GM19351 (cell line): Measurements from ENCODE around the gene XXYLT1.

Experiments used
- ATAC-seq: cut with Tn5 transposase; IDR thresholded peaks from one replicate; pipeline ENCODE4 v1.9.1; 2021; ENCODE audit warnings: mild to moderate bottlenecking, moderate library complexity; ENCODE audit not compliant: unreplicated experiment

Gene XXYLT1

GRCh38 chr3:195036574-195036973 lies 234.4 kb downstream of the XXYLT1 start:
- ATAC-seq: no peak

DNA sequence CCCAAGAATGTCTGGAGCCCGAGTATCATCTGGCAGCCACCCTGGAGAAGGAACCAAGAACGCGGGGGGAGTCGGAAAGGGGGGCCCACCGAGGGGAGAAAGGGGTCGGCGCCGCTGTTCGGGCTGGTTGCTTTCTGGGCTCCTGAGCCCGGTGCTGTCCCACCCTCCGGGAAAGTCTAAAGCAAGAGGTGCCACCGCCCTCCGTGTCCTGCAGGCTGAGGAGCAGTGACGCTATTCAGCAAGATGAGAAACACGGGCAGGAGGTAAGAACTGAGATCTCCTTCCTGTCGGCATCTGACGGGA lies 234.8 kb downstream of the XXYLT1 start:
- ATAC-seq: no peak

- no peak for ATAC-seq
Measured at GRCh38 chr3:195035345-195036202, 235.4 kb downstream of the XXYLT1 start.

- no peak for ATAC-seq
Measured at GRCh38 chr3:195034541-195034940, 236.4 kb downstream of the XXYLT1 start.

DNA sequence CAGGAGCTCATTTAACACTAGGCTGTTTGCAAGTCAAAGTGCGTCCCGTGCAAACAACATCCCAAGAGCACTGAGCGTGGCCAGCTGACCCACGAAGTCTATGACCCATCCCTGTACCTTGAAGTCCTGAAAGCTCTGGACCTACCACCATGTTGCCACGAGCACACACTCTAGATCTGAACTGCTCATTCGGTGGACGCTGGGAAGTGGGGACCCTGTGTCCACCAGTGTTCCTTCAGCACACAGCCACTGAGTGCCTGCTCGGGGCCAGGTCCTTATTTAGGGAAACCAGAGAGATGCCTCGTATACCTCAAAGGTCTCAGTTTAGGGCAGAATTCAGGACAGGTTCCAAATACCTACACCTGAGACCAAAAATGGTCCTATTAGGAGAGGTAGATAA lies 236.9 kb downstream of the XXYLT1 start:
- ATAC-seq: no peak

DNA sequence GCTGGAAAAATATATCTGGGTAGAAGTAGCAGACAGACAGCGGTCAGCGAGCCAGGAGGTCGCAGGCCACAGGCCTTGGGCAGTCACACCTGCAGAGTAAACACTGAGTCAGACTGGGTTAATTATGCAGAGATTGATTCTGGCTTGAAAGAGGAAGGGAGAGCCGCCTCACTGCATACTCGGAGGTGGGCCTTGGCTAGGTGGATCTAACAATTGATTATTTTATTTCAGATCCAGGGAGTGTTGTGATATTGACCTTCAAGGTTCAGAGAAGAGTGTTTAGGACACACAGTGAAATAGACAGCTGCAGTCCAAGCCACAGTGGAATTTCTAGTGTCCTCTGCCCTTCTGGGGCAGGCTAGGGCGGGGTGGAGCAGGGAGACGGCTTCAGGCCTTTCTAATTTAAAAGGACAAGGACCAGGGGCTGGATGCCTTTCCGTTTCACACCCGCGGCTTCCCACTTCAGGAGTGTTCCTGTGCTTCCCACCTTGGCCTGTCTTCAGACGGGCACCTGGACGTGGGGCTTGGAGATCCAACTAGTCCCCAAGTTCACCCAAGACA lies 237.3 kb downstream of the XXYLT1 start:
- no peak for ATAC-seq

DNA sequence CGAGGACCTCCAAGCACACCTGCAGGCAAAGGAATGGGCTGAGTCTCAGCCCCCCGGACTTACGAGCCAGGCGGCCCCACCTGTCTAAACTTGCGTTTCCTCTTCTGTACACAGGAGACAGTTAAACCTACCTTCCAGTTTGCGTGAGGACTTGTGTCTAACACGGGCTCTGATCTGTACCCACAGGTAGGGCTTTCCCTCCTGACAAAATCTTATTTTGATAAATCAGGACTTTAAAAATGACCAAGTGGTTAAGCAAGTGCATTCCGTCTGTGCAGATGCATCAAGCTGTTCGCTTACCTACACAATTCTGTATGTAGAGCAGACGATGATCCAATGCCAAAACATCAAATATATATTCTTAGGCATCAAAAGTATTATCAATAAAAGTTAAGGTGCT lies 238.0 kb downstream of the XXYLT1 start:
- ATAC-seq: no peak

GRCh38 chr3:195032106-195032759 lies 238.7 kb downstream of the XXYLT1 start:
- no peak for ATAC-seq

GRCh38 chr3:195031574-195032003 lies 239.4 kb downstream of the XXYLT1 start:
- no peak for ATAC-seq

DNA sequence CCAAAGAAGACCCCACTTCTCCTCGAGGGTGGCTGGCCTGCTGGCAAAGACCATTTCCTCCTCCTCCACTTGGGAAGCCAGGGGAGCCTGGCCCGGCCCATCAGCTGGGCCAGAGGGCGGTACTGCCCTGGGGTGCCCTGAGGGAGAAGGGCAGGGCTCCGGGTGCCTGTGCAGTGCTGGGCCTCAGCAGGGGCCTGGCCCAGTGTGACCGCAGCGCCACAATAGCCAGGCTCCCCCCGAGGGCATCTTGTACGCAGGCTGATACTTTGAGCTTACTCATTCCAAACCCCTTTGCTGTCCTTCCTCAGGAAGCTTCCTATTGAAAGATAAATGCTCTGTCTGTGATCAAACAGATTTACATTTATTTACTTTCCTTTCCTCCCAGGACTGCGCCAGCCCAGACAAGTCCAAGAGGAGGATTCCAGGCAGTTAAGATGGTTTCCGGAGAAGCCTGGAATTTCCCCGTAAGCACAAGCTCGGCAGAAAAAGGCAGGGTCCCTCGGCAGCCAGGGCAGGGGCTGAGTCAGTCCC lies 240.1 kb downstream of the XXYLT1 start:
- ATAC-seq: no peak

- ATAC-seq: no peak
Measured at GRCh38 chr3:195028877-195029606, 241.9 kb downstream of the XXYLT1 start.

- no peak for ATAC-seq
Measured at GRCh38 chr3:195025884-195026200, 245.1 kb downstream of the XXYLT1 start.

DNA sequence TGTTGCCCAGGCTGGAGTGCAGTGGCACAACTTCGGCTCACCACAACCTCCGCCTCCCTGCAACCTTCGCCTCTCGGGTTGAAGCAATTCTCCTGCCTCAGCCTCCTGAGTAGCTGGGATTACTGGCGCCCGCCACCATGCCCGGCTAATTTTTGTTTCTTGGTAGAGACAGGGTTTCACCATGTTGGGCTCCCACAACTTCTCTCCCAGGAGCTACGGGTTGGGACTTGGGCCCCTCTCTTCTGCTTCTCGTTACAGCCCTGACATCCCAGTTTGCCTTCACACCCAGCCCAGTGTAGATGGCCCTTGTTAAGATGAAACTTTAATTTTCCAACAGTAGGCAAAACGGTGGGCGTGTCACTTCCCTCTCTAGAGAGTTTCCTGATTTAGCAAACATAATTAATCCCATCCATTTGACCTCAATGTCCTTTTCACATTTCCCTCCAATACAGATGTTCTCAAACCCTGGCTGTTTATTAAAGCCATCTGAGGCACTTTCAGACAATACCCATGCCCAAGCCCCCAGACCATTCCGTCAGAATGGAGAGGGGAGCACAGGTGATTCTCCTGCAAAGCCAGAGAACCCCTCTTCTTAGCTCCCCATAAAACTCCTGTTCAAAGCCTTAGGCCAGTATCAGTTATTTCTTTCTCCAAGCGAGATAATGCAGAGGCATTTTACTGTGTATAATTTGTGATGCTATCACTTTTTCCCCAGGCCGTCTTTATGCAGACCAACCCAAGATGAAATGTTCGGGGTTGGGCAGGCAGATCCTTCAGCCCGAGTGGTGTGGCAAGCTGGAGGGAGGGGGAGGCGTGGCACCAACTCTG lies 245.7 kb downstream of the XXYLT1 start:
- ATAC-seq: no peak

GRCh38 chr3:195023989-195024388 lies 247.0 kb downstream of the XXYLT1 start:
- no peak for ATAC-seq

DNA sequence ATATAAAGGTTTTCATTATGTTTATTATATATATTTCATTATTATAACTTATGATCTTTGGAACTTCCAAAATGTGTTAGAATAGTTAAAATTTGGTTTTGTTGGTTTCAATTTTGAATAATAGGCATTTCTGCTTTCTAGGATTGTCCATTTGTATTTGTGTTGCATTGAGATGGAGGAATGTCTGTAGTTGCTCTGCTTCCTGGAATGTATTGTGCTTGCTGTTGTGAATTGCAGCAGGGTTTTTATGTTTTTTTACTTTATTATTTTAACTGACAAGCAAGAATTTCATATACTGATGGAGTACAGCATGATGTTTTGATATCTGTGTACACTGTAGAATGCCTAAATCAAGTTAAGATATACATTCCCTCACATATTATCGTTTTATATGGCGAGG lies 247.4 kb downstream of the XXYLT1 start:
- no peak for ATAC-seq

GRCh38 chr3:195021692-195022091 lies 249.3 kb downstream of the XXYLT1 start:
- ATAC-seq: no peak

DNA sequence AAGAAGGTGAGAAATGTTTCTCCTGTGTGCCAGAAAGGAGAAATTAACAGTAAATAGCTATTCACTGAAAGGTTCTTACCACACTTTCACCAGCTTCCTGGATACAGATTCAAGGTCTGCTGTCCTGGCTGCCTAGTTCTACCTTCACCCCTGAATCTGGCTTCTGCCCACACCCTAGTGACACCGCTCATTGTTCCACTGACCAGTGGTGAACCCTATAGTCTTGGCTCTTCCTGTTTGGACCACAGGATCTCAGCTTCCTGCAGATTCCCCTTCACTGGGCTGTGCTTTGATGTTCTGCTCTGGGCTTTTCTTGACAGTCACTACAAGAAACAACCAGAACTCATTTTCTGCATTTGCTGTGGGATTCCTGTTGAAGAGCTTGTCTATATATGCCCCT lies 250.0 kb downstream of the XXYLT1 start:
- ATAC-seq: no peak

DNA sequence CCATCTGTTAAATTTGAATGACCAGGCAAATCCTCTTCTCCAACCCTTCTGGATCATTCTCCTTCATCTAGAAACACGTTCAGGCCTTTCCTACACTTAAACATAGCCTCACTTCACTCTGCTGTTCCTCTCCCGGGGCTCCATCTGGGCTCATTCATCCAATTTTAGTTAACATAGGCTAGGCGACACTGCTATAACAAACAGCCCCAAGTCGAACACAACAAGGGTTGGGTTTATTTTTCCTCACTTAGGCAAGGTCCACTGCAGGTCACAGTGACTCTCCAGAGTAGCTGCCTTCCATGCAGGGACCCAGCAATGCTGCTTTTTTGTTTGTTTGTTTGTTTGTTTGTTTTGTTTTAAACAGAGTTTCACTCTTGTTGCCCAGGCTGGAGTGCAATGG lies 250.8 kb downstream of the XXYLT1 start:
- ATAC-seq: no peak

DNA sequence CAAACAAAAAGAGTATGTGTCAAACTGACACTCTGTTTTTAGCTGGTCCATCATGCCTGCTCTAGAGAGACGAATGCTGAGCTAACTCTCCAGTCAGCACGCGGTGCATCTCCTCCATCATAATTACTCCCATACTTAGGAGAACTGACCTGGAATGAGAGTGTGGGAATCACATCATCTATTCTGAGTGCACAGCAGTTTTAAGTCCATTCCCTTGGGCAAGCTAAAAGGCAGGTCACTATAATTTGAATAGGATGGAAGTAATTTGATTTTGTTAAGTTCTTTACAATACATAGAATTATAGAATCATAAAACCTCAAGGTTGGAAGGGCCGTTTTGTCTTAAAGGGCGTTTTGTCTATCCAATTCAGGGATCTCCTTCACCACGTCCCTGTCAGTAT lies 251.6 kb downstream of the XXYLT1 start:
- no peak for ATAC-seq
